ENCODE results near the gene MAGED1. TPM values are rescaled to one million over a fixed set of nuclear protein-coding genes. Genes with fewer than 3 reads are reported as not detected.
A peak's percentile ranks its signal among the peaks of the same experiment; 100 is the strongest.

MAGED1 gene
- total and polyA plus RNA-seq, 3 donors from 2014 or later, result 177 to 338 (median 231) TPM

- no peak for TF ChIP-seq POLR2A (IDR thresholded peaks at IDR 0.05)
- TF ChIP-seq CTCF (IDR thresholded peaks at IDR 0.05), result no peak
- no peaks in the 10 kb centered on the region for H3K36me3 ChIP-seq (ENCODE audit: low read depth, missing control alignments)
These were observed 691 bp downstream of the MAGED1 start for GRCh38 chrX:51893931-51894696.

GRCh38 chrX:51894697-51895336 lies 1.4 kb downstream of the MAGED1 start:
- no peaks in the 10 kb centered on the region for H3K9me3 ChIP-seq
- H3K27me3 ChIP-seq, result no peaks in the 10 kb centered on the region
- no peaks in the 10 kb centered on the region for H3K36me3 ChIP-seq (ENCODE audit: low read depth, missing control alignments)
- DNase-seq, result peak; percentile 56
- no peak for TF ChIP-seq POLR2A (IDR thresholded peaks at IDR 0.05)
- no peak for TF ChIP-seq CTCF (IDR thresholded peaks at IDR 0.05)
- H3K4me3 ChIP-seq, result peak overlapping the region; percentile 52 to 72
- 0 to 2% methylated on average over 14 to 23 of the region's 25 CpGs for WGBS, 2 donors
- peak overlapping the region; percentile 74 to 78 for H3K27ac ChIP-seq
- peaks cover 8% of the 10 kb centered on the region for H3K4me1 ChIP-seq
- intact Hi-C loops (cut with DNase I; ENCODE audit: low total_unique reads), result no loop called here

More at GRCh38 chrX:51893931-51894696, 691 bp downstream of the MAGED1 start:
- H3K9me3 ChIP-seq, result no peaks in the 10 kb centered on the region
- peak overlapping the region; percentile 74 to 78 for H3K27ac ChIP-seq
- intact Hi-C loops (cut with DNase I; ENCODE audit: low total_unique reads), result no loop called here
- 0 to 1% methylated on average over 15 to 31 of the region's 32 CpGs for WGBS, 2 donors
- peaks cover 8% of the 10 kb centered on the region for H3K4me1 ChIP-seq
- peak; percentile 22 for DNase-seq
- no peaks in the 10 kb centered on the region for H3K27me3 ChIP-seq
- H3K4me3 ChIP-seq, result peak overlapping the region; percentile 52 to 72

GRCh38 chrX:51896626-51897025 lies 3.2 kb downstream of the MAGED1 start:
- Histone ChIP-seq H3K27ac (no peak overlapping the region), H3K4me1 (peaks cover 8% of the 10 kb centered on the region), H3K36me3 (ENCODE audit: low read depth, missing control alignments) (no peaks in the 10 kb centered on the region), H3K27me3 (no peaks in the 10 kb centered on the region), H3K9me3 (no peaks in the 10 kb centered on the region), H3K4me3 (no peak overlapping the region)
- no peak for DNase-seq
- 91 to 93% methylated on average over 6 of the region's 12 CpGs for WGBS, 2 donors
- intact Hi-C loops (cut with DNase I; ENCODE audit: low total_unique reads), result no loop called here
- TF ChIP-seq CTCF (IDR thresholded peaks at IDR 0.05), result no peak
- TF ChIP-seq POLR2A (IDR thresholded peaks at IDR 0.05), result no peak

- Histone ChIP-seq H3K27ac (no peak overlapping the region), H3K4me3 (no peak overlapping the region), H3K27me3 (no peaks in the 10 kb centered on the region), H3K36me3 (ENCODE audit: low read depth, missing control alignments) (no peaks in the 10 kb centered on the region), H3K4me1 (no peaks in the 10 kb centered on the region), H3K9me3 (no peaks in the 10 kb centered on the region)
- no peak for DNase-seq
- WGBS, 2 donors, result 29 to 50% methylated on average over 2 of the region's 2 CpGs
- intact Hi-C loops (cut with DNase I; ENCODE audit: low total_unique reads), result no loop called here
- TF ChIP-seq CTCF (IDR thresholded peaks at IDR 0.05) (no peak), POLR2A (IDR thresholded peaks at IDR 0.05) (no peak)
These were observed 6.3 kb downstream of the MAGED1 start for GRCh38 chrX:51899741-51900140.
